ENCODE results near the gene UBC. TPM values are rescaled to one million over a fixed set of nuclear protein-coding genes. Genes with fewer than 3 reads are reported as not detected.

UBC gene
- total and polyA plus RNA-seq, 9 of the 15 experiments (the other 6 are each of a cell fraction or from before 2014, with no cell fraction given): 533 to 1,153 (median 813) TPM

GRCh38 chr12:124896461-124896860 lies 18.0 kb downstream of the UBC start:
- H4K20me1 ChIP-seq (replicated peaks; ENCODE audit: control insufficient read depth, insufficient read depth, low read length): no peaks in the 10 kb centered on the region
- no peaks in the 10 kb centered on the region for H3K27me3 ChIP-seq (ENCODE audit: control insufficient read depth in 2 of 2, insufficient read depth in 2 of 2, low read length in 2 of 2)
- POLR2A ChIA-PET: interaction anchor here (1.1 to 2.0 kb wide), 2 partner anchors 12 to 14 kb away, joined by 3 to 9 read pairs; no protein-coding TSS in a partner anchor
- 34% methylated on average over 5 of the region's 5 CpGs for WGBS (ENCODE audit: insufficient coverage, low coverage, missing lambda C conversion rate)
- H3K4me3 ChIP-seq: no peak overlapping the region
- DNase-seq (ENCODE audit: extremely low read depth in 1 of 4, low spot score in 3 of 4) (no peak), ATAC-seq (no peak), FAIRE-seq (no peak)
- BruUV-seq (replicated peaks): no TSS peak
- peak overlapping the region in 1 of 2 experiments; percentile 37; a peak in 1 of 4 replicates for H3K9ac ChIP-seq (ENCODE audit: insufficient read depth in 1 of 2, low read depth in 2 of 2, low read length in 2 of 2)
- CTCF ChIA-PET (ENCODE audit: low intra/inter-chr PET ratio): no interaction called here
- H3K9me3 ChIP-seq (replicated peaks; ENCODE audit: control insufficient read depth, insufficient read depth, low read depth, low read length): no peaks in the 10 kb centered on the region
- no peaks in the 10 kb centered on the region for H3K36me3 ChIP-seq (ENCODE audit: control insufficient read depth, insufficient read depth, low read length)
- H3K4me2 ChIP-seq (ENCODE audit: insufficient read depth, low read length): no peak overlapping the region
- 0 out of 2 replicates have a peak overlapping the region, but pooled peaks have one; percentile 15 for H2AFZ ChIP-seq (ENCODE audit: low read depth, low read length)
- in situ Hi-C loops (cut with MboI) (no loop called here), intact Hi-C loops (cut with micrococcal nuclease) (no loop called here)
- H3K79me2 ChIP-seq (ENCODE audit: control insufficient read depth, insufficient read depth, low read length): no peaks in the 10 kb centered on the region
- no peaks in the 10 kb centered on the region for H3K9me1 ChIP-seq (ENCODE audit: control insufficient read depth, insufficient read depth, low read length)
- peaks cover 0 to 3% of the 10 kb centered on the region in 2 experiments; a peak in 2 of 5 replicates for H3K4me1 ChIP-seq (replicated peaks in 1 of 2; ENCODE audit: control insufficient read depth in 2 of 2, insufficient read depth in 2 of 2, low read length in 2 of 2)
- no peak overlapping the region for H3K27ac ChIP-seq (ENCODE audit: extremely low read depth, low read depth, low read length)
- TF ChIP-seq SAFB2 (IDR thresholded peaks at IDR 0.05; ENCODE audit: borderline replicate concordance, low read depth, low read length, severe bottlenecking) (no peak), ZNF121 (CRISPR knock-in tag; conservative IDR thresholded peaks at IDR 0.05) (peak; percentile 29; the same call in 1 of the 2 replicates), ZNF133 (CRISPR knock-in tag; IDR thresholded peaks at IDR 0.05) (no peak), ZNF76 (CRISPR knock-in tag; IDR thresholded peaks at IDR 0.05; ENCODE audit: borderline replicate concordance) (no peak), SMAD1 (IDR thresholded peaks at IDR 0.05; ENCODE audit: low read depth, low read length, partially characterized antibody) (no peak), ZNF655 (CRISPR knock-in tag; IDR thresholded peaks at IDR 0.05) (no peak), RCOR1 (IDR thresholded peaks at IDR 0.05; ENCODE audit: borderline replicate concordance in 1 of 2, low read depth in 2 of 2, low read length in 2 of 2) (peak in 1 of 2 experiments; percentile 38; a peak in 1 of 4 replicates), ZNF589 (CRISPR knock-in tag; IDR thresholded peaks at IDR 0.05; ENCODE audit: low read depth) (no peak), PTBP1 (IDR thresholded peaks at IDR 0.05; ENCODE audit: low read depth, low read length) (0 out of 2 replicates have a peak, but pooled peaks have one; percentile 67), SMARCA5 (IDR thresholded peaks at IDR 0.05) (peak; percentile 80), TEAD2 (tag; IDR thresholded peaks at IDR 0.05) (no peak), REST (IDR thresholded peaks at IDR 0.05; ENCODE audit: borderline replicate concordance) (no peak), REST (CRISPR knock-in tag; IDR thresholded peaks at IDR 0.05; ENCODE audit: low read depth) (no peak), RBM25 (IDR thresholded peaks at IDR 0.05; ENCODE audit: low read depth, low read length, severe bottlenecking) (peak; percentile 90), NCOR1 (IDR thresholded peaks at IDR 0.05) (no peak)

Data from K562 (cell line).